Tibial nerve (tissue), 4 donors: ENCODE results near the gene FKBP6. TPM values are rescaled to one million over a fixed set of nuclear protein-coding genes. Genes with fewer than 3 reads are reported as not detected.
"Not testable (repeated sequence)": the region's sequence is repeated elsewhere in the genome, so short reads cannot be mapped to it uniquely, and the experiment has no call there.

Source experiments
- DNase-seq, 2 donors: peaks; one replicate each; pipeline ENCODE4 v3.0.0-alpha.2; 2019; ENCODE audit warnings: low spot score in 2 of 2
- H3K27ac ChIP-seq, 4 donors: fragments of 200-600 bp; sonication (generic) in 3 of 4; one replicate each; pipeline ENCODE4 v1.5.1; 2017 to 2019; ENCODE audit warnings: mild to moderate bottlenecking in 1 of 4
- H3K27me3 ChIP-seq, 2 donors: fragments of 200-600 bp; sonication (generic) in 1 of 2; one replicate each; pipeline versions ENCODE4 v1.5.1 to v1.6.0; 2017 to 2019
- H3K36me3 ChIP-seq, 3 donors: fragments of 200-600 bp; sonication (generic); one replicate each; pipeline ENCODE4 v1.5.1; 2018 to 2019
- H3K4me1 ChIP-seq, 4 donors: fragments of 200-600 bp; sonication (generic) in 3 of 4; one replicate each; pipeline ENCODE4 v1.5.1; 2017 to 2019
- H3K4me3 ChIP-seq, 4 donors: fragments of 200-600 bp; sonication (generic) in 3 of 4; one replicate each; pipeline ENCODE4 v1.5.1; 2017 to 2019; ENCODE audit warnings: mild to moderate bottlenecking in 1 of 4, moderate library complexity in 1 of 4
- H3K9me3 ChIP-seq, 4 donors: fragments of 200-600 bp; sonication (generic) in 3 of 4; one replicate each; pipeline ENCODE4 v1.5.1; 2017 to 2019
- CTCF ChIP-seq, 5 experiments: fragments of 200-600 bp in 3 of 5; fragments of 450-650 bp in 2 of 5; sonication (generic) in 3 of 5; IDR thresholded peaks; one replicate each; pipeline ENCODE4 v1.5.1; 2016 to 2019; ENCODE audit warnings: antibody characterized with exemption in 5 of 5, mild to moderate bottlenecking in 3 of 5, moderate library complexity in 2 of 5
- EP300 ChIP-seq, 2 donors: sonication (generic); formaldehyde crosslinking; IDR thresholded peaks; one replicate each; pipeline ENCODE4 v1.6.1; 2017; ENCODE audit warnings: antibody characterized with exemption in 2 of 2, mild to moderate bottlenecking in 1 of 2
- POLR2A ChIP-seq, 2 donors: fragments of 450-650 bp; IDR thresholded peaks; one replicate each; pipeline ENCODE4 v1.6.1; 2017; ENCODE audit warnings: antibody characterized with exemption in 2 of 2, mild to moderate bottlenecking in 2 of 2, moderate library complexity in 2 of 2
- WGBS, 2 donors: methylation state at CpG; one replicate each; pipeline ENCODE4 v1.1.5; 2018; 5-methylcytosine and 5-hydroxymethylcytosine counted together
- total RNA-seq, 4 donors: library from RNA; depleted of rRNA; stranded (reverse); fragments of >200 nt; gene quantifications; one replicate each; pipeline ENCODE4 v1.1.0, GENCODE V29; 2016

The FKBP6 gene
- total RNA-seq, 4 donors from 2014 or later: not detected

GRCh38 chr7:73356159-73356558, 28.2 kb downstream of the FKBP6 start:
- DNase-seq: no peak
- Histone ChIP-seq H3K36me3 (no peaks in the 10 kb centered on the region), H3K9me3 (peaks cover 0 to 9% (median 0%) of the 10 kb centered on the region in 4 donors), H3K27ac (no peak overlapping the region), H3K4me1 (peaks cover 0 to 22% (median 6%) of the 10 kb centered on the region in 4 donors), H3K27me3 (peaks cover 0 to 10% of the 10 kb centered on the region in 2 donors), H3K4me3 (no peak overlapping the region)
- 86 to 90% methylated on average over 5 of the region's 5 CpGs for WGBS, 2 donors
- TF ChIP-seq EP300 (IDR thresholded peaks at IDR 0.05): no peak
- no peak for TF ChIP-seq POLR2A (IDR thresholded peaks at IDR 0.05)
- TF ChIP-seq CTCF (IDR thresholded peaks at IDR 0.05): no peak

- WGBS, 2 donors: 74 to 75% methylated on average over 21 of the region's 21 CpGs
- H3K27ac ChIP-seq: peak overlapping the region in 3 of 4 donors; percentile 57 to 78 (median 71)
Measured at GRCh38 chr7:73358590-73359275, 30.8 kb downstream of the FKBP6 start.

GRCh38 chr7:73359306-73359705, 31.3 kb downstream of the FKBP6 start:
- Histone ChIP-seq H3K4me3 (no peak overlapping the region), H3K9me3 (no peaks in the 10 kb centered on the region), H3K27me3 (peaks cover 0 to 14% of the 10 kb centered on the region in 2 donors), H3K27ac (peak overlapping the region in 2 of 4 donors; percentile 6 to 36), H3K36me3 (no peaks in the 10 kb centered on the region), H3K4me1 (peaks cover 0 to 22% (median 6%) of the 10 kb centered on the region in 4 donors)
- 61 to 63% methylated on average over 11 of the region's 11 CpGs for WGBS, 2 donors
- DNase-seq: no peak
- TF ChIP-seq POLR2A (IDR thresholded peaks at IDR 0.05) (no peak), EP300 (IDR thresholded peaks at IDR 0.05) (no peak), CTCF (IDR thresholded peaks at IDR 0.05) (no peak)

More at GRCh38 chr7:73358590-73359275, 30.8 kb downstream of the FKBP6 start:
- TF ChIP-seq EP300 (IDR thresholded peaks at IDR 0.05) (no peak), CTCF (IDR thresholded peaks at IDR 0.05) (no peak), POLR2A (IDR thresholded peaks at IDR 0.05) (no peak)
- Histone ChIP-seq H3K36me3 (no peaks in the 10 kb centered on the region), H3K4me3 (peak overlapping the region in 2 of 4 donors; percentile 18 to 32), H3K9me3 (no peaks in the 10 kb centered on the region), H3K27me3 (peaks cover 0 to 10% of the 10 kb centered on the region in 2 donors), H3K4me1 (peaks cover 0 to 22% (median 6%) of the 10 kb centered on the region in 4 donors)
- no peak for DNase-seq

GRCh38 chr7:73359746-73360375, 31.9 kb downstream of the FKBP6 start:
- Histone ChIP-seq H3K36me3 (no peaks in the 10 kb centered on the region), H3K4me1 (peaks cover 0 to 22% (median 6%) of the 10 kb centered on the region in 4 donors), H3K27me3 (peaks cover 0 to 16% of the 10 kb centered on the region in 2 donors), H3K27ac (no peak overlapping the region), H3K9me3 (no peaks in the 10 kb centered on the region), H3K4me3 (no peak overlapping the region)
- TF ChIP-seq EP300 (IDR thresholded peaks at IDR 0.05) (no peak), CTCF (IDR thresholded peaks at IDR 0.05) (no peak), POLR2A (IDR thresholded peaks at IDR 0.05) (no peak)
- DNase-seq: no peak
- WGBS, 2 donors: 89 to 94% methylated on average over 12 to 13 of the region's 13 CpGs

GRCh38 chr7:73360590-73360989, 32.6 kb downstream of the FKBP6 start:
- H3K36me3 ChIP-seq, H3K27ac ChIP-seq, H3K4me3 ChIP-seq, DNase-seq, H3K9me3 ChIP-seq: not testable (repeated sequence)
- H3K4me1 ChIP-seq: peaks cover 0 to 22% (median 6%) of the 10 kb centered on the region in 4 donors
- peaks cover 0 to 16% of the 10 kb centered on the region in 2 donors for H3K27me3 ChIP-seq
- WGBS, 2 donors: 85 to 97% methylated on average over 1 of the region's 1 CpG
